NCI-H1436 treated with DMSO at 0.1 percent for 48 hours (cell line): Measurements from ENCODE around the gene MUC12.
"Not testable (repeated sequence)": the region's sequence is repeated elsewhere in the genome, so short reads cannot be mapped to it uniquely, and the experiment has no call there.

ENCODE experiments used
- DNase-seq: peaks from one replicate; lab custom pipeline; 2025; lab: John Stamatoyannopoulos, UW

Gene MUC12, protein sequence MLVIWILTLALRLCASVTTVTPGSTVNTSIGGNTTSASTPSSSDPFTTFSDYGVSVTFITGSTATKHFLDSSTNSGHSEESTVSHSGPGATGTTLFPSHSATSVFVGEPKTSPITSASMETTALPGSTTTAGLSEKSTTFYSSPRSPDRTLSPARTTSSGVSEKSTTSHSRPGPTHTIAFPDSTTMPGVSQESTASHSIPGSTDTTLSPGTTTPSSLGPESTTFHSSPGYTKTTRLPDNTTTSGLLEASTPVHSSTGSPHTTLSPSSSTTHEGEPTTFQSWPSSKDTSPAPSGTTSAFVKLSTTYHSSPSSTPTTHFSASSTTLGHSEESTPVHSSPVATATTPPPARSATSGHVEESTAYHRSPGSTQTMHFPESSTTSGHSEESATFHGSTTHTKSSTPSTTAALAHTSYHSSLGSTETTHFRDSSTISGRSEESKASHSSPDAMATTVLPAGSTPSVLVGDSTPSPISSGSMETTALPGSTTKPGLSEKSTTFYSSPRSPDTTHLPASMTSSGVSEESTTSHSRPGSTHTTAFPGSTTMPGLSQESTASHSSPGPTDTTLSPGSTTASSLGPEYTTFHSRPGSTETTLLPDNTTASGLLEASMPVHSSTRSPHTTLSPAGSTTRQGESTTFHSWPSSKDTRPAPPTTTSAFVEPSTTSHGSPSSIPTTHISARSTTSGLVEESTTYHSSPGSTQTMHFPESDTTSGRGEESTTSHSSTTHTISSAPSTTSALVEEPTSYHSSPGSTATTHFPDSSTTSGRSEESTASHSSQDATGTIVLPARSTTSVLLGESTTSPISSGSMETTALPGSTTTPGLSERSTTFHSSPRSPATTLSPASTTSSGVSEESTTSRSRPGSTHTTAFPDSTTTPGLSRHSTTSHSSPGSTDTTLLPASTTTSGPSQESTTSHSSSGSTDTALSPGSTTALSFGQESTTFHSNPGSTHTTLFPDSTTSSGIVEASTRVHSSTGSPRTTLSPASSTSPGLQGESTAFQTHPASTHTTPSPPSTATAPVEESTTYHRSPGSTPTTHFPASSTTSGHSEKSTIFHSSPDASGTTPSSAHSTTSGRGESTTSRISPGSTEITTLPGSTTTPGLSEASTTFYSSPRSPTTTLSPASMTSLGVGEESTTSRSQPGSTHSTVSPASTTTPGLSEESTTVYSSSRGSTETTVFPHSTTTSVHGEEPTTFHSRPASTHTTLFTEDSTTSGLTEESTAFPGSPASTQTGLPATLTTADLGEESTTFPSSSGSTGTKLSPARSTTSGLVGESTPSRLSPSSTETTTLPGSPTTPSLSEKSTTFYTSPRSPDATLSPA (N-terminal part only)

DNA sequence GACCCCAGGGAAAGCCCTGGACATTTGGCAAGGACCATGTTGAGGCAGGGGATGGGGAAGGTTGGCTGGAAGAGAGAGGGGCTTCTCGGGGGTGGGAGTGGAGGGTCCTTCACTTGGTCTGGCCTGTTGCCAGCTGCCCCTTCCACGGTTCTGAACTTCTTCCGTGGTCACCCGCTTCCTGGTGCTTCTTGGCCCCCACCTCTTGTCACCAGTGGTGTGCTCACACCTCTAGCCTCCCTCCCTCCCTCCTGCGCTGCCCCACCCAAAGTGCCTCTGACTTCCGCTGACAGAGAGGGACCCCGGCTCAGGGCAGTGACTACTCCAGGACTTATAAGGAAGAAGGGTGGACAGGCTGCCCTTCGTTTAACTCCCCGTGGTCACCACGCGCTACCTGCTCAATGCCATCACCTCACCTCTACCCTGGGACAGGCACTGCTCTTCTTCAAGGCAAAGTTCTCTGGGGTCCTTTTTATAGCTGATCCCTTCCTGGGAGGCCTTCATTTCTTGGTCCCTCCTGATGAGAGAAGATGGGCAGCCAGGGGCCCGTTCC is at the start of gene MUC12:
Gene MUC12, plus strand, starts transcription at position 500 of the 550 bp plus-strand sequence. CDS start 58 bp downstream, outside the sequence.
- no peak for DNase-seq

DNA sequence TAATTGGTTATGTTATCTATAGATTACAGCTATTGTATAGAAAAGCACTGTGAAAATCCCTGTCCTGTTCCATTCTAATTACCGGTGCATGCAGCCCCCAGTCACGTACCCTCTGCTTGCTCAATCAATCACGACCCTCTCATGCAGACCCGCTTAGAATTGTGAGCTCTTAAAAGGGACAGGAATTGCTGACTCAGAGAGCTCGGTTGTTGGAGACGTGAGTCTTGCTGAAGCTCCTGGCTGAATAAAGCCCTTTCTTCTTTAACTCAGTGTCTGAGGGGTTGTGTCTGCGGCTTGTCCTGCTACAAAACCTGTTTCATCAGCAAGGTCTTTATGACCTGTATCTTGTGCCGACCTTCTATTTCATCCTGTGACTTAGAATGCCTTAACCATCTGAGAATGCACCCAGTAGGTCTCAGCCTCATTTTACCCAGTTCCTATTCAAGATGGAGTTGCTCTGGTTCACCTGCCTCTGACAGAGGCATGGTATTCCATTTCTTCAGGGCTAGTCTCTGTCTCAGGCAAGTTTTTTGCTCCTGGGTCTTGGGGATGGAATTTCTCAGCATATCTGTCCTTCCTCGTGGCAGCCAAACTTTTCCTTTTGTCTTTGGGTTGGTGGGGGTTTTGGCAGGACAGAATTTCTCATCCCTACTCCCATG is 49.5 kb upstream of the MUC12 start:
- not testable (repeated sequence) for DNase-seq

DNA sequence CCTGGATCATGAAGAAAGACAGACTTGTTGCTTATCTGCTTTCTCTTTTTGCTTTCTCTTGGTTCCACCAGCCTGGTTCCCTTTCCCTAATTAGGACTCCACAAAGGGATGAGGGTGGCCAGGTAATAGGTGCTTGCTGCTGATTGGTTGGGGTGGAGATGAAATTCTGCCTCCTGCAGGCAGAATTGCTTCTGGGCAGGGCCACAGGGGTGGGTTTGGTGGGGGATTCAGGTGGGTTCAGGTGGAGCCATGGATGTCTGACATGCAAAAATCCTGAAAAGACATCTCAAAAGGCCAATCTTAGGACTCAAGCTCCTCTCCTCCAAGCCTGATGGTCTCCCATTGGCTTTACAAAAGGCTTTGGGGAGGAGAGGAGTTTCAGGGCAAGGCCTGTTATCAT is 48.3 kb upstream of the MUC12 start:
- DNase-seq: no peak

DNA sequence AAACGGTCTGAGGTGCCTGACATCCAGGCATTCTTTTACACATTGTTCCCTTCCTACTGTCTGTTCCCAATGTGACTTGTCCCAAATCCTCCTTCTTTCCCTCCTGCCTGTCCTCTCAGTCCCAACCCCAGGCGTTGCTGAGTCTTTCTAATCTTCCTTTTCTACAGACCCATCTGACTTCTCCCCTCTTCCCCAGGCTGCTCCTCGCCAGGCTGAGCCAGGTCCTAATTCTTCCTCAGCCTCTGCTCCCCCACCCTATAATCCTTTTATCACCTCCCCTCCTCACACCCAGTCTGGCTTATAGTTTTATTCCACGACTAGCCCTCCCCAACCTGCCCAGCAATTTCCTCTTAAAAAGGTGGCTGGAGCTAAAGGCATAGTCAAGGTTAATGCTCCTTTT is 45.7 kb upstream of the MUC12 start:
- DNase-seq: not testable (repeated sequence)

DNA sequence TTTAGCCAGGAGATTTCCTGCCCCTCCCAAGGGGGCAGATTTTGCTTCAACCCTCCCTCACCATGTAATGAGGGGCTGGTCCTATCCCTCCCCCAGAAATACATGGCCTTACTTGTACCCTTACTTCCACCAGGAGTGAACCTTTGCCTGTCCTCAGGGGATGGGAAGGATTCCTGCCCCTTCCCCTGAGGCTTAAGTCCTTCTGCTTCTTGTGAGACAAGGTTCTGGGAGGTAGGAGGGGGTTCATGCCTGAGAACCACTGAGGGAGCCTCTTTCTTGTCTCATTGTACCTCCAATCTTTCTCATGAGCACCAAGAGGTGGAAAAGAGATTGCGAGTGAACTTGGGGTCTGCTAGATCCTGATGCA is 39.6 kb upstream of the MUC12 start:
- DNase-seq: no peak

DNA sequence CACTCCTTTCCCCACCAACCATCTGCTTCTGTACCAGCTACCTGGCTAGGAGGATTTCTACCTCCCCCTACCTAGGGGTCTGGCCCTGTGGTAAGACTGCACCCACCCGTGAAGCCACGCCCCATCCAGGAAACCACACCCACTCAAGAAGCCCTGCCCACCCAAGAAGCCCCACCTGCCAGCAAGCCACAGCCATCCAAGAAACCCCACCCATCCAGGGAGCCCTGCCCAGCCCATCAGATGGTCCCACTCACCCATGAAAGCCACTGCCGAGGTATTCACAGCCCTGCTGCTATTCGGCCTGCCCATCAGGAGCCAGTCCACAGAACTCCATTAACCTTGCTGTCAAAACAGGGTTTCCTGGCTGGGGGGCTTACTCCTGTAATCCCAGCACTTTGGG is 35.6 kb upstream of the MUC12 start:
- no peak for DNase-seq

DNA sequence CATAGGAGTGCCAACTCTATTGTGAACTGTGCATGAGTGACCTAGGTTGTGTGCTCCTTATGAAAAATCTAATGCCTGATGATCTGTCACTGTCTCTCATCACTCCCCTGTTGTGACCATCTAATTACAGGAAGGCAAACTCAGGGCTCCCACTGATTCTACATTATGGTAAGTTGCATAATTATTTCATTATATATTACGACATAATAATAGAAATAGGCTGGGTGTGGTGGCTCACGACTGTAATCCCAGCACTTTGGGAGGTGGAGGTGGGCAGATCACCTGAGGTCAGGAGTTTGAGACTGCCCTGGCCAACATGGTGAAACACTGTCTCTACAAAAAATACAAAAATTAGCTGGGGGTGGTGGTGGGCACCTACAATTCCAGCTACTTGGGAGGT is 34.0 kb upstream of the MUC12 start:
- not testable (repeated sequence) for DNase-seq

DNA sequence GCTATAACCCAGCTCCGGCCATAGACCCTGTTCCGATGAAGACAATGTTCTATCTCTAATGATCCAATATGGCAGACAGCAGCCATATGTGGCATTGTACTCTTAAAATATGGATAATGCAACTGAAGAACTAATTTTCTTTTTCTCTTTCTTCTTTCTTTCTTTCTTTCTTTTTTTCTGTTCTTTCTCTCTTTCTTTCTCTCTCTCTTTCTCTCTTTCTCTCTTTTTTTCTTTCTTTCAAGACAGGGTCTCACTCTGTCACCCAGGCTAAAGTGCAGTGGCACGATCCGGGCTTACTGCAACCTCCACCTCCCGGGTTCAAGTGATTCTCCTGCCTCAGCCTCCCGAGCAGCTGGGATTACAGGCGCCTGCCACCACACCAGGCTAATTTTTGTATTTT is 33.2 kb upstream of the MUC12 start:
- DNase-seq: not testable (repeated sequence)

DNA sequence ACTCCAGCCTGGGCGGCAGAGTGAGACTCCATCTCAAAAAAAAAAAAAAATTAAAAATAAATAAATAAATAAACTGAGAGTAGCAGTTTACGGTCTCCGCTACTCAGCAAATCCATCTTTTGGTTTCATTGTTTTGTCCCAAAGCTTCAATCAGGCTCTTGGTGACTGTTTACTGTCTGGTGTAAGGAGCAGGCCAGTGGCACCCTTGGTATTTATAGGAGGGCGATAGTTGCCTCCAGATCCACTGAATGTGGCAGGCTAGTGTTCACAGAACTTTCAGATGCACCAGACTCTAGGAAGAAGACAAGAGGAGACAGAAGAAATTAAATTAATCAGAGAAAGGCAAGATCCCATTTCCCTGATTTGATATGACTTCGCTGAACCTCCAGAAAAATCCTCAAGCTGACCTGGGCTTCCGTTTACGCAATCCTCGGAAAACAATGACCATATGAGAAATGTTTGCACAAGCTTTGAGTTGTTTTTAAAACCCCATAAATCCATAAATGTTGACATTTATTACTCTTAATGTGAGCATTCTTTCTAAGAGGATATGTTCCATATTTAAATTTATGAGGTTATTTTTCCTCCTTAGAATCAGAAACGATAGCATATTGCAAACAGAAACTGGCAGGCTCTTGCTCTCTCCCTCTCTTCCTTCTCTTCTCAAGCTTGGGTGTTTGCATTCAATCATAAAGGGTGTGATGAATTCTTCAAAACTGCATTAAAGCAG is 27.2 kb upstream of the MUC12 start:
- DNase-seq: no peak

DNA sequence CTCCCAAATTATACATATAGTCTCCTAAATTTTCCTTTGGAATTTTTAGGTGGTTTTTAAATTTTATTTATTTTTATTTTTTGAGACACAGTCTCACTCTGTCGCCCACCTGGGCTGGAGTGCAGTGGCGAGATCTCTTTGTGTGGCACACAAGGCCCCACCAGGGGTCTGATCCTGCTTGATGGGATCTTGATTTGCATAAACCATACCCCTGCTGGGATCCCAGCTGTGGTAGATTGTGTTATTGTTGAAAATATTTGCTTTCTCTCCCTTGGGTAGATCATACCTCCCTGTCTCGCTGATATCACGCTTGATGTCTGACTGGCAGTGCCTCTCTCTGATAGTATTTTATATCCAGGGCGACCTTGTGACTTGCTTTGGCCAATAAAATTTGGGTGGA is 25.7 kb upstream of the MUC12 start:
- no peak for DNase-seq

DNA sequence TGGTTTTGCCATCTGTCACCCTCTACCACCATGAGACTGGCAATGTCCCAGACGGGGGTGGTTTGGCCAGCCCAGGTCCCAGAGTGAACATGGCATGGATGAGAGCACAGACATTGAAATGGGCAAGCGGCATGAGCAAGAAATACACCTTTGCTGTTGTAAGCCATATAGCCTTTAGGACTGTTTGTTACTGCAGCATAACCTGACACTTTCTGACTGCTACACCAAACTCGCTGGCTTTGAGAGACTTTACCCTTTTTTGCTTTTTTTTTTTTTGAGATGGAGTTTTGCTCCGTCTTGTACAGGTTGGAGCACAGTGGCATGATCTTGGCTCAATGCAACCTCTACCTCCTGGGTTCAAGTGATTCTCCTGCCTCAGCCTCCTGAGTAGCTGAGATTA is 25.2 kb upstream of the MUC12 start:
- no peak for DNase-seq

DNA sequence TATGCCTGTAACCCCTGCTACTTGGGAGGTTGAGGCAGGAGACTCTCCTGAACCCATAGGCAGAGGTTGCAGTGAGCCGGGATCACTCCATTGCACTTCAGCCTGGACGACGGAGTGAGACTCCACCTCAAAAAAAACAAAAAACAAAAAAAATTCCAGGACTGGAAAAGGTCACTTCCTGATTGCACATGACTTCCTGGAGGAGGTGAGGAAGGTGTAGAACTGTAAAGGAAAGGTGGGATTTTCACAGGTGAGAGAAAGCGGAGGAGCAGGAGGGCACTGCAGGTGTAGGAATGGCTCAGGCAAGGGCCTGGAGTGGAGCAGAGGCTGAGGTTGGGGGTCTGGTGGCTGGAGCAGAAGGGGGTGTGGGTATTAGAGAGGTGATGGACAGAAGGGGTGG is 23.3 kb upstream of the MUC12 start:
- no peak for DNase-seq

DNA sequence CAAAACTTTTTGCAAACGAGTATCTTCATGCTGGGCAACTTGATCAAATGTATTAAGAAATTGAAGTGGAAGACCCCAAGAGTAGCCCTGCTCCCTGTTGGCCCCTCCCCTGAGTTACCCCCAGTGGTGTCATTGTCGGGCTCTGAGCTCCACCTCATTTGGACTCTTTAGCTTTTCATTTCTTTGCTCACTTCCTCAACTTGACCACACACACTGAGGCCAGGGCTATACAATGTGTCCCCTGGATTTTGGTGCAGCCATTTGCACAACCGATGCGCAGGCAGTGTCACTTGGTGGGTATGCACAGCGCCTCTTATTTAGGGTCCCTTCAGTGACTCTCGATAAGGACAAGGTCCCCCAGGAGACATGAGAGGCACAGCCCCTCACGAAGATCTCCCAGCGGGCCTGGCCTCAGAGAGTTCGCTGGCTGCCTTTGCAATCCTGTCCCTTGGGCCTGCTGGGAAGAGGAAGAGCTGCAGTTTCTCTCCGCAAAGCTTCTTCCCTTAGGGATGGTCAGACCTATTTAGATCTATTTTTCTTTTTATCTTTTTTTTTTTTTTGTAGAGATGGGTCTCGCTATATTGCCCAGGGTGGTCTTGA is 22.5 kb upstream of the MUC12 start:
- DNase-seq: no peak

DNA sequence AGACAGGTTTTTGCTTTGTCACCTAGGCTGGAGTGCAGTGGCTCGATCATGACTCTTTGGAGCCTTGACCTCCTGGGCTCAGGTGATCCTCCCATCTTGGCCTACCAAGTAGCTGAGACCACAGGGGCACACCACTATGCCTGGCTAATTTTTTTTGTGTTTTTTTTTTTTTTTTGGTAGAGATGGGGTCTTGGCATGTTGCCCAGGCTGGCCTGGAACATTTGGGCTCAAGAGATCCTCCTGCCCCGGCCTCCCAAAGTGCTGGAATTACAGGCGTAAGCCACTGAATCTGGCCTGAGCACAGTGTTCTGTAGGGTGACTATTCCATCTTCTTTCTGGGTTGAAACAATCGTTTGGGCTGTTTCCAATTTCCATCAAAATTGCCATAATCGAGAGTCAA is 21.6 kb upstream of the MUC12 start:
- DNase-seq: no peak

DNA sequence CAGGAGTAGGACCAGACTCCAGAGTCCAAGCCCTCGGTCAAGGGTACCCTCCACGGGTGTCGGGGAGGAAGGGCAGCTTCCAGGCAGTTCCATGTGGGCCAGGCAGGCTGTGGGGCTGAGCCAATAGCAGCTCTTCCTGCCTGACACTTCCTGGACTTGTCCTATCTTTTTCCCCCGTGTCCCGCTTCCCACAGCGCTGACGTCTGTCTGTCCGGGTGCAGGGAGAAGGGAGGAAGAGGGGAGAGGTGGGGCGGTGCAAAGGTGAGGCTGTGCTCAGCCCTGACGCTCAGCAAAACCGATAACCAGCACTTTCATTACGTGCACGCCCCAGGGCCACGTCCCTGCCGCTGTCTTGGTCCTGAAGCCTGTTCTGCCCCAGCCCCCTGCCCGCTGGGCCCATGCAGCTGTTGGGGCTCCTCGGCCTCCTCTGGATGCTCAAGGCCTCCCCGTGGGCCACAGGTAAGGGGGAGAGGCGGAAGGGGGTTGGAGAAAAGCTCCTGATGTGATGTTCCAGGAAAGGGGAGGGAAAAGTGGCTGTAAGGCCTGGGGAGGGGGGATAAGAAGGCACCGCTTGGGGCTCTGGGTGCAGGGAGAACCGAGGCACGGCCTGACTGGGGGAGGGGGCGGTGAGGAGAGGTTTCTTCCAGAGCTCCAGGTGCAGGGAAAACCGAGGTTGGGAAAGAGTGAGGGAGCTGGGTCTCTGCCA is 20.0 kb upstream of the MUC12 start, which contains the start of gene MUC3A:
Gene MUC3A, plus strand, starts transcription at position 308 of the 706 bp plus-strand sequence. Its CDS starts 91 bp downstream, at position 399.
- DNase-seq: no peak

DNA sequence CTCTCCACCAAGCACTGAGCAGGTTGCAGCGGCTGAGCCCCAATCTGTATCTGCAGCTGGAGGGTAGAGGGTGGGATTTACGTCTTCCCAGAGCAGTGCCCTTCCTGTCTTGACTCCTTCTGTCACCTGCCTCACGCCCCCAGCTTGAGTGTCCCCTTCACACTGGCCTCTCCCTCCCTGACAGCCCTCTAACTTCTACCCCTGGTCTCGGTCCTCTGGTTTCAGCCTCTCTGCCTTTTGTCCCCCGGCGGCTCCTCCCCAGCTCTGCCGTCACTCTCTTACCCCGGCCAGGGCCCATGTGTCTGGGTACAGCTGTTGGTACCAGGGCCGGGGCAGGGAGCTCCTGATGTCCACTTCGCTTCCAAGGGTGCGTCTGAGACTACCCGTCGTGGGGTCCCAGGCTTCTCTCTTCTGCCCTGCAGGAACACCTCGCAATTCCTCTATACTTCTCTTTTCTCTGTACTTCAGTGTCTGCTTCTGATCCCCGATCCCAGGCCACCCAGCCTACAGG is 19.4 kb upstream of the MUC12 start:
- DNase-seq: no peak

DNA sequence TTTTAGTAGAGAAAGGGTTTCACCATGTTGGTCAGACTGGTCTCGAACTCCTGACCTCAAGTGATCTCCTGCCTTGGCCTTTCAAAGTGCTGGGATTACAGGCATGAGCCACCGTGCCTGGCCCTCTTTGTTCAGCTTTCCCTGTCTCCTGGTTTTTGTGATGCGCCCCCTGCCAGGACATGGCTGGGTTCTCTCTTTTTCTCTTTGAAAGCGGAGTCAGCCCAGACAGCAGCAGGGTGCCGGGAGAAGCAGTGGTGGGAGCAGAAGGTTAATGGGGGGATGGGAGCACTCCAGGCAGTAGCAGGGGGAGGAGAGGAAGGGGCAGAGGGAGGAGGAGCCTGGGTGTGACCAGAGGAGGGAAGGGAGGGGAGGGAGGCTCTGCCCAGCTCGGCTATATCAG is 18.2 kb upstream of the MUC12 start:
- no peak for DNase-seq

DNA sequence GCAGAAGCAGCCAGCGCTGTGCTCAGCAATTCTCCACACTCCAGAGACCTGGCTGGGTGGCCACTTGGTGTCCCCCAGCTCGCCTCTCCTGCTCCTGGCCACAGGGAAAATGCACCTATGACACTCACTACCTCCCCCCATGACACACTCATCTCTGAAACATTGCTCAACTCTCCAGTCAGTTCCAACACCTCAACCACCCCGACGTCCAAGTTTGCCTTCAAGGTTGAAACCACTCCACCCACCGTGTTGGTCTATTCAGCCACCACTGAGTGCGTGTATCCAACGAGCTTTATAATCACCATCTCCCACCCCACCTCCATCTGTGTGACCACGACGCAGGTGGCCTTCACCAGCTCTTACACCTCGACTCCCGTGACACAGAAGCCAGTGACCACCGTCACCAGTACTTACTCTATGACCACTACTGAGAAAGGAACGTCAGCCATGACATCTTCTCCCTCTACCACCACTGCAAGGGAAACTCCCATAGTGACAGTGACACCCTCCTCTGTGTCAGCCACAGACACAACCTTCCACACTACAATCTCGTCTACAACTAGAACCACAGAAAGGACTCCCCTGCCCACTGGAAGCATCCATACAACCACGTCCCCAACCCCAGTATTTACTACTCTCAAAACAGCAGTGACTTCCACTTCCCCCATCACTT is 17.3 kb upstream of the MUC12 start:
- no peak for DNase-seq

DNA sequence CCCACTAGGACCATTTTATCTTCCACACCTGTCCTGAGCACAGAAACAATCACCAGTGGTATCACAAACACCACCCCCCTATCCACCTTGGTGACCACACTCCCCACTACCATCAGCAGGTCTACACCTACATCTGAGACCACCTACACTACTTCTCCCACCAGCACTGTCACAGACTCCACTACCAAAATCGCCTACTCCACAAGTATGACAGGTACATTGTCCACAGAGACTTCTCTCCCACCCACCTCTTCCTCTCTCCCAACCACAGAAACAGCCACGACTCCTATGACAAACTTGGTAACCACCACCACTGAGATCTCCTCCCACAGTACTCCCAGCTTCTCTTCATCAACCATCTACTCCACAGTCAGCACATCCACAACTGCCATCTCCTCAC is 16.7 kb upstream of the MUC12 start:
- no peak for DNase-seq
